Osteocyte (in vitro differentiated cells): ENCODE data around the gene TLNRD1. TPM values are rescaled to one million over a fixed set of nuclear protein-coding genes. Genes with fewer than 3 reads are reported as not detected.

Experiments used
- DNase-seq: peaks from one replicate; pipeline ENCODE4 v3.0.0; 2021; ENCODE audit warnings: mixed read lengths; ENCODE audit not compliant: unreplicated experiment; ENCODE audit errors: extremely low spot score
- H3K27ac Mint-ChIP-seq: one replicate; pipeline ENCODE4 v1.8.0; 2021; ENCODE audit warnings: mild to moderate bottlenecking, mixed read lengths; ENCODE audit not compliant: unreplicated experiment
- H3K27me3 Mint-ChIP-seq: one replicate; pipeline ENCODE4 v1.8.0; 2021; ENCODE audit warnings: mixed read lengths; ENCODE audit not compliant: unreplicated experiment
- H3K36me3 Mint-ChIP-seq: one replicate; pipeline ENCODE4 v1.8.0; 2021; ENCODE audit warnings: mixed read lengths; ENCODE audit not compliant: unreplicated experiment
- H3K4me1 Mint-ChIP-seq: one replicate; pipeline ENCODE4 v1.8.0; 2021; ENCODE audit warnings: mixed read lengths; ENCODE audit not compliant: unreplicated experiment
- H3K4me3 Mint-ChIP-seq: one replicate; pipeline ENCODE4 v1.8.0; 2021; ENCODE audit warnings: mild to moderate bottlenecking, moderate library complexity, mixed read lengths; ENCODE audit not compliant: unreplicated experiment
- H3K9me3 Mint-ChIP-seq: one replicate; pipeline ENCODE4 v1.8.0; 2021; ENCODE audit warnings: mixed read lengths; ENCODE audit not compliant: unreplicated experiment
- CTCF ChIP-seq: fragments of 200-600 bp; sonication (generic); IDR thresholded peaks from 2 replicates; pipeline ENCODE4 v1.5.0; 2021; ENCODE audit warnings: antibody characterized with exemption, mild to moderate bottlenecking, moderate library complexity
- total RNA-seq: library from RNA; stranded (reverse); gene quantifications from 2 replicates; pipeline ENCODE4 v1.2.1, GENCODE V29; 2021

Gene TLNRD1
- total RNA-seq, 1 donor from 2014 or later: 10.6 TPM

GRCh38 chr15:81026836-81027599 is 26.3 kb downstream of the TLNRD1 start:
- no peak overlapping the region for H3K27ac Mint-ChIP-seq

GRCh38 chr15:81029414-81030300 is 28.9 kb downstream of the TLNRD1 start:
- no peaks in the 10 kb centered on the region for H3K27me3 Mint-ChIP-seq
- H3K36me3 Mint-ChIP-seq: no peaks in the 10 kb centered on the region
- no peak for DNase-seq
- H3K4me3 Mint-ChIP-seq: no peak overlapping the region
- H3K4me1 Mint-ChIP-seq: peaks cover 3% of the 10 kb centered on the region
- H3K9me3 Mint-ChIP-seq: peaks cover 10% of the 10 kb centered on the region
- H3K27ac Mint-ChIP-seq: no peak overlapping the region
- TF ChIP-seq CTCF: no peak

More at GRCh38 chr15:81026836-81027599, 26.3 kb downstream of the TLNRD1 start:
- peaks cover 10% of the 10 kb centered on the region for H3K9me3 Mint-ChIP-seq
- DNase-seq: no peak
- no peak for TF ChIP-seq CTCF
- no peaks in the 10 kb centered on the region for H3K36me3 Mint-ChIP-seq
- H3K27me3 Mint-ChIP-seq: no peaks in the 10 kb centered on the region
- no peak overlapping the region for H3K4me3 Mint-ChIP-seq
- peaks cover 18% of the 10 kb centered on the region for H3K4me1 Mint-ChIP-seq

GRCh38 chr15:81030301-81030750 is 29.6 kb downstream of the TLNRD1 start:
- TF ChIP-seq CTCF: no peak
- no peak overlapping the region for H3K27ac Mint-ChIP-seq

GRCh38 chr15:81031203-81031602 is 30.5 kb downstream of the TLNRD1 start:
- Mint-ChIP-seq H3K4me3 (no peak overlapping the region), H3K36me3 (no peaks in the 10 kb centered on the region), H3K27ac (no peak overlapping the region), H3K4me1 (peaks cover 3% of the 10 kb centered on the region), H3K9me3 (peaks cover 10% of the 10 kb centered on the region), H3K27me3 (no peaks in the 10 kb centered on the region)
- no peak for TF ChIP-seq CTCF
- DNase-seq: no peak

More at GRCh38 chr15:81030301-81030750, 29.6 kb downstream of the TLNRD1 start:
- DNase-seq: no peak
- Mint-ChIP-seq H3K4me1 (peaks cover 3% of the 10 kb centered on the region), H3K4me3 (no peak overlapping the region), H3K36me3 (no peaks in the 10 kb centered on the region), H3K27me3 (no peaks in the 10 kb centered on the region), H3K9me3 (peaks cover 10% of the 10 kb centered on the region)

GRCh38 chr15:81032355-81032754 is 31.6 kb downstream of the TLNRD1 start:
- peaks cover 10% of the 10 kb centered on the region for H3K9me3 Mint-ChIP-seq
- H3K36me3 Mint-ChIP-seq: no peaks in the 10 kb centered on the region
- DNase-seq: no peak
- H3K4me3 Mint-ChIP-seq: no peak overlapping the region
- TF ChIP-seq CTCF: no peak
- peaks cover 3% of the 10 kb centered on the region for H3K4me1 Mint-ChIP-seq
- H3K27me3 Mint-ChIP-seq: no peaks in the 10 kb centered on the region
- no peak overlapping the region for H3K27ac Mint-ChIP-seq
